Panc1 (cell line): ENCODE data around the gene CLTB. TPM values are rescaled to one million over a fixed set of nuclear protein-coding genes. Genes with fewer than 3 reads are reported as not detected.

Source experiments
- ATAC-seq: fragments of 200-7000 bp; cut with Tn5 transposase; 2 replicates; pipeline ENCODE4 v1.9.1; 2020; ENCODE audit warnings: mild to moderate bottlenecking, moderate library complexity
- BruUV-seq: library from RNA; stranded (reverse); fragments of 400-500 nt; replicated peaks from 2 replicates; lab custom pipeline; 2021; lab: Mats Ljungman, UMichigan
- CTCF ChIA-PET: fragments of 300-600 bp; sonication (Branson Sonifier 250); formaldehyde crosslinking; loops from one replicate; lab custom pipeline; 2022; ENCODE audit warnings: antibody characterized with exemption; lab: Charles Lee
- POLR2A ChIA-PET: fragments of 300-600 bp; sonication (Branson Sonifier 250); formaldehyde crosslinking; loops from one replicate; lab custom pipeline; 2022; ENCODE audit warnings: antibody characterized with exemption; lab: Charles Lee
- DNase-seq: peaks from one replicate; pipeline ENCODE4 v3.0.0-alpha.2; 2010; ENCODE audit warnings: low read depth, low spot score
- H3K27ac ChIP-seq: 2 replicates; pipeline ENCODE4 v1.5.1; 2011; ENCODE audit warnings: mild to moderate bottlenecking, low read length, inconsistent platforms
- H3K27me3 ChIP-seq: fragments of 200-500 bp; sonication (Bioruptor generic); 2 replicates; pipeline ENCODE4 v1.6.0; 2014; ENCODE audit warnings: low read length, inconsistent platforms; ENCODE audit not compliant: control insufficient read depth, insufficient read depth
- H3K36me3 ChIP-seq: fragments of 200-500 bp; sonication (Bioruptor generic); 2 replicates; pipeline ENCODE4 v1.5.1; 2014; ENCODE audit warnings: inconsistent platforms, mild to moderate bottlenecking, low read length, moderate library complexity; ENCODE audit not compliant: control insufficient read depth, insufficient read depth
- H3K4me1 ChIP-seq: 2 replicates; pipeline ENCODE4 v1.5.1; 2011; ENCODE audit warnings: inconsistent platforms, mild to moderate bottlenecking, low read length, moderate library complexity; ENCODE audit not compliant: control insufficient read depth, insufficient read depth
- H3K4me3 ChIP-seq, 2 experiments: 2 replicates each; pipeline ENCODE4 v1.5.1; 2011 to 2012; ENCODE audit warnings: low read depth in 2 of 2, low read length in 2 of 2, mild to moderate bottlenecking in 2 of 2, inconsistent platforms in 1 of 2, moderate library complexity in 1 of 2
- H3K9me3 ChIP-seq: fragments of 200-500 bp; sonication (Bioruptor generic); 2 replicates; pipeline ENCODE4 v1.5.1; 2014; ENCODE audit warnings: low read depth, mild to moderate bottlenecking, inconsistent platforms, low read length, moderate library complexity; ENCODE audit not compliant: control insufficient read depth, insufficient read depth
- CTCF ChIP-seq: fragments of 450-650 bp; IDR thresholded peaks from 2 replicates; pipeline ENCODE4 v1.5.1; 2017; ENCODE audit warnings: mild to moderate bottlenecking
- POLR2AphosphoS5 ChIP-seq: IDR thresholded peaks from 2 replicates; pipeline ENCODE4 v1.6.1; 2012; ENCODE audit warnings: mild to moderate bottlenecking, low read depth, low read length, moderate library complexity
- REST ChIP-seq, 2 experiments: IDR thresholded peaks; 2 replicates each; pipeline ENCODE4 v1.6.1; 2011 to 2012; ENCODE audit warnings: low read depth in 2 of 2, control low read depth in 1 of 2, low read length in 1 of 2, mild to moderate bottlenecking in 1 of 2, moderate library complexity in 1 of 2; ENCODE audit not compliant: insufficient read depth in 1 of 2
- SIN3A ChIP-seq: IDR thresholded peaks from 2 replicates; pipeline ENCODE4 v1.6.1; 2012; ENCODE audit warnings: low read depth, mild to moderate bottlenecking, low read length, moderate library complexity, borderline replicate concordance; ENCODE audit not compliant: insufficient read depth
- TCF7L2 ChIP-seq: IDR thresholded peaks from 2 replicates; pipeline ENCODE4 v1.6.1; 2011; ENCODE audit warnings: mild to moderate bottlenecking, low read depth, low read length, inconsistent platforms
- in situ Hi-C: cut with HindIII; loops from 2 replicates; pipeline ENCODE4 v1.10.0; 2016; ENCODE audit warnings: low sequenced_read_pairs, low pct_unique_long_range_greater_than_20kb
- intact Hi-C: fragments of 100-400 bp; cut with micrococcal nuclease; formaldehyde crosslinking; loops from one replicate; pipeline ENCODE4 v1.10.0; 2022; ENCODE audit not compliant: unreplicated experiment
- total RNA-seq: library from RNA; stranded (reverse); gene quantifications from one replicate; pipeline ENCODE4 v1.2.1, GENCODE V29; 2021; ENCODE audit not compliant: unreplicated experiment

Gene CLTB
- total RNA-seq, 1 experiment from 2014 or later, result 124 TPM

GRCh38 chr5:176405656-176406435 is 10.5 kb downstream of the CLTB start:
- Histone ChIP-seq H3K4me1 (no peaks in the 10 kb centered on the region), H3K9me3 (no peaks in the 10 kb centered on the region), H3K4me3 (no peak overlapping the region), H3K36me3 (no peaks in the 10 kb centered on the region), H3K27ac (no peak overlapping the region), H3K27me3 (no peaks in the 10 kb centered on the region)
- CTCF ChIA-PET, result interaction anchor here (0.6 to 0.7 kb wide), 3 partner anchors 15 to 132 kb away, joined by 3 to 5 read pairs (median 3); no protein-coding TSS in a partner anchor
- no peak for TF ChIP-seq REST (IDR thresholded peaks at IDR 0.05; ENCODE audit: insufficient read depth in 1 of 2, low read depth in 2 of 2, low read length in 1 of 2)
- TF ChIP-seq TCF7L2, result no peak
- TF ChIP-seq SIN3A, result no peak
- TF ChIP-seq POLR2AphosphoS5, result no peak
- no peak for TF ChIP-seq CTCF
- BruUV-seq, result no TSS peak
- POLR2A ChIA-PET, result interaction anchor here (0.6 kb wide), 1 partner anchor 10 kb away, joined by 8 read pairs; no protein-coding TSS in a partner anchor
- ATAC-seq, result peak; percentile 58; the same call in 1 of the 2 replicates
- DNase-seq, result no peak
- in situ Hi-C loops (no loop called here), intact Hi-C loops (no loop called here)

DNA sequence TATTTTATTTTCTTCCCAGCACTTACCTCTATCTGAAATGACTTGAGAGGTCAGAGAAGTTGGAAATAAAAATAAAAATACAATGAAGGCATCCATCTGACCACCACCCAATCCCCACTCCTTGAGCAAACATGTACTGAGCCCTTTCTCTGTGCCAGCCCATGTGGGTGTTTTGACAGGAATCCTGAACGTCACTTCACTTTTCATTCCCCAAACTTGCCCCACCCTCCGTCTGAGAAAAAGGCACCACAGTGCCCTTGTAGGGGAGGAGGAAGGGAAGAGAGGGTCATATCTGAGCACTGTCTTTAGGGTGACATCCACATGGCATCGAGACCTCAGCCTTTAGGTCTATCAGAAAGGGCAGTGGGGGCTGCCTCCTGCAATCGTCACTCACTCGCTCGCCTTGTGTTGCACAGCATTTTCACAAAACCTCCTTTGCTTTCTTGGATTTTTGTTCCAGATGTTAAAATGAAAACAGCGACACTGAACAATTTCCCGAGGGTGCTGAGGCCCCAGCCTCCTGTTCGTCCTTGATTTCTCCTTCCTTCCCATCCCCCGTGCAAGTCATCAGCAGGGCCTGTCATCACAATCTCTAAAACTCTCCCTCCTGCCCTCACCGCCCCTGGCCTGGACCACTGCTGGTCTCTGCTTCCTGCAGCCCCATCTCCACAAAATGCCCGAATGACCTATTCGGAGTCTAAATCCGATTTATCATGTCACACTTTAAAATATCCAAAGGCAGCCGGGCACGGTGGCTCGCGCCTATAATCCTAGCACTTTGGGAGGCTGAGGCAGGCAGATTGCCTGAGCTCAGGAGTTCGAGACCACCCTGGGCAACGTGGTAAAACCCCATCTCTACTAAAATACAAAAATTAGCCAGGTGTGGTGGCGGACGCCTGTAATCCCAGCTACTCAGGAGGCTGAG is 14.8 kb downstream of the CLTB start:
- ChIA-PET POLR2A (interaction anchor here (0.5 to 0.6 kb wide), 2 partner anchors 7 to 63 kb away, joined by 3 to 12 read pairs; no protein-coding TSS in a partner anchor), CTCF (no interaction called here)
- Histone ChIP-seq H3K9me3 (no peaks in the 10 kb centered on the region), H3K36me3 (no peaks in the 10 kb centered on the region), H3K4me3 (no peak overlapping the region), H3K4me1 (no peaks in the 10 kb centered on the region), H3K27me3 (no peaks in the 10 kb centered on the region), H3K27ac (no peak overlapping the region)
- ATAC-seq, result no peak
- intact Hi-C loops, result no loop called here
- BruUV-seq, result no TSS peak
- no peak for TF ChIP-seq POLR2AphosphoS5
- no peak for TF ChIP-seq SIN3A
- no peak for TF ChIP-seq TCF7L2
- no peak for TF ChIP-seq REST (IDR thresholded peaks at IDR 0.05; ENCODE audit: insufficient read depth in 1 of 2, low read depth in 2 of 2, low read length in 1 of 2)
- in situ Hi-C loops, result no loop called here
- no peak for DNase-seq
